Mesenchymal stem cell (in vitro differentiated cells and primary cell): ENCODE results near the gene ATG4B.
A peak's percentile ranks its signal among the peaks of the same experiment; 100 is the strongest.

ENCODE experiments used
- DNase-seq: peaks from one replicate; pipeline ENCODE4 v3.0.0-alpha.2; 2013
- H2AFZ ChIP-seq: one replicate; pipeline ENCODE4 v1.6.1; 2013; ENCODE audit warnings: low read depth, mild to moderate bottlenecking, control low read depth, inconsistent platforms, low read length, moderate library complexity
- H2AK5ac ChIP-seq: 2 replicates; pipeline ENCODE4 v1.6.1; 2013; ENCODE audit warnings: low read length, moderate library complexity, mild to moderate bottlenecking, inconsistent platforms; ENCODE audit not compliant: severe bottlenecking
- H2BK120ac ChIP-seq: one replicate; pipeline ENCODE4 v1.6.1; 2013; ENCODE audit warnings: low read depth, mild to moderate bottlenecking, inconsistent platforms, low read length, moderate library complexity
- H2BK12ac ChIP-seq, 2 experiments: one replicate each; pipeline ENCODE4 v1.6.1; 2013; ENCODE audit warnings: inconsistent platforms in 2 of 2, low read length in 2 of 2, mild to moderate bottlenecking in 2 of 2, moderate library complexity in 2 of 2, control low read depth in 1 of 2
- H2BK15ac ChIP-seq: one replicate; pipeline ENCODE4 v1.6.1; 2013; ENCODE audit warnings: mild to moderate bottlenecking, low read depth, inconsistent platforms; ENCODE audit not compliant: poor library complexity, severe bottlenecking
- H2BK5ac ChIP-seq: 2 replicates; pipeline ENCODE4 v1.6.1; 2013; ENCODE audit warnings: low read depth, mild to moderate bottlenecking, low read length, control low read depth, inconsistent platforms; ENCODE audit not compliant: poor library complexity, severe bottlenecking
- H3K14ac ChIP-seq, 2 experiments: one replicate each; pipeline ENCODE4 v1.6.1; 2013; ENCODE audit warnings: inconsistent platforms in 2 of 2, low read length in 2 of 2, control low read depth in 1 of 2, mild to moderate bottlenecking in 1 of 2, moderate library complexity in 1 of 2
- H3K18ac ChIP-seq, 2 experiments: one replicate each; pipeline ENCODE4 v1.6.1; 2013; ENCODE audit warnings: inconsistent platforms in 2 of 2, low read length in 2 of 2, control low read depth in 1 of 2, low read depth in 1 of 2, mild to moderate bottlenecking in 1 of 2
- H3K23ac ChIP-seq, 2 experiments: one replicate each; pipeline ENCODE4 v1.6.1; 2013; ENCODE audit warnings: inconsistent platforms in 2 of 2, low read length in 2 of 2, mild to moderate bottlenecking in 2 of 2, moderate library complexity in 2 of 2, control low read depth in 1 of 2
- H3K27ac ChIP-seq: 2 replicates; pipeline ENCODE4 v1.5.1; 2013; ENCODE audit warnings: mild to moderate bottlenecking, moderate library complexity, low read length, control low read depth, inconsistent platforms; ENCODE audit not compliant: poor library complexity, severe bottlenecking
- H3K27me3 ChIP-seq, 2 experiments: 2 replicates each; pipeline versions ENCODE4 v1.6.1 to v1.7.0; 2013; ENCODE audit warnings: low read length in 2 of 2, mild to moderate bottlenecking in 2 of 2, moderate library complexity in 2 of 2, control low read depth in 1 of 2, inconsistent platforms in 1 of 2; ENCODE audit not compliant: control insufficient read depth in 1 of 2, insufficient read depth in 1 of 2
- H3K36me3 ChIP-seq, 2 experiments: 2 replicates each; pipeline versions ENCODE4 v1.6.1 to v1.7.0; 2013; ENCODE audit warnings: low read length in 2 of 2, control low read depth in 1 of 2, inconsistent platforms in 1 of 2, low read depth in 1 of 2, mild to moderate bottlenecking in 1 of 2; ENCODE audit not compliant: insufficient read depth in 2 of 2, control insufficient read depth in 1 of 2
- H3K4ac ChIP-seq, 2 experiments: one replicate each; pipeline ENCODE4 v1.6.1; 2013; ENCODE audit warnings: inconsistent platforms in 2 of 2, low read length in 2 of 2, mild to moderate bottlenecking in 2 of 2, moderate library complexity in 2 of 2, control low read depth in 1 of 2, low read depth in 1 of 2
- H3K4me1 ChIP-seq: 2 replicates; pipeline ENCODE4 v1.6.1; 2013; ENCODE audit warnings: low read depth, low read length, control low read depth; ENCODE audit not compliant: control insufficient read depth, insufficient read depth
- H3K4me2 ChIP-seq: 2 replicates; pipeline ENCODE4 v1.6.1; 2013; ENCODE audit warnings: low read length, mild to moderate bottlenecking, inconsistent platforms; ENCODE audit not compliant: poor library complexity, severe bottlenecking
- H3K4me3 ChIP-seq, 2 experiments: 2 replicates each; pipeline versions ENCODE4 v1.5.1 to v1.7.0; 2013; ENCODE audit warnings: low read length in 2 of 2, mild to moderate bottlenecking in 2 of 2, control low read depth in 1 of 2, low read depth in 1 of 2; ENCODE audit not compliant: insufficient read depth in 1 of 2
- H3K79me1 ChIP-seq: replicated peaks from 2 replicates; pipeline ENCODE4 v1.6.1; 2013; ENCODE audit warnings: mild to moderate bottlenecking, control low read depth, low read length, inconsistent platforms; ENCODE audit not compliant: poor library complexity, severe bottlenecking
- H3K9ac ChIP-seq: 2 replicates; pipeline ENCODE4 v1.7.0; 2013; ENCODE audit warnings: mild to moderate bottlenecking, low read length, moderate library complexity
- H3K9me3 ChIP-seq: 2 replicates; pipeline ENCODE4 v1.7.0; 2013; ENCODE audit warnings: mild to moderate bottlenecking, low read length; ENCODE audit not compliant: control insufficient read depth
- H4K8ac ChIP-seq: one replicate; pipeline ENCODE4 v1.6.1; 2013; ENCODE audit warnings: inconsistent platforms, mild to moderate bottlenecking, low read length, moderate library complexity
- H4K91ac ChIP-seq: one replicate; pipeline ENCODE4 v1.6.1; 2013; ENCODE audit warnings: mild to moderate bottlenecking, low read length, inconsistent platforms
- WGBS: methylation state at CpG from one replicate; pipeline ENCODE4 v1.1.7; 2013; ENCODE audit warnings: mixed read lengths; 5-methylcytosine and 5-hydroxymethylcytosine counted together

The ATG4B gene

GRCh38 chr2:241701149-241701398 lies 63.6 kb downstream of the ATG4B start:
- no peak overlapping the region for H4K91ac ChIP-seq
- no peak overlapping the region for H2BK12ac ChIP-seq
- H3K4me2 ChIP-seq, result peak overlapping the region; percentile 99
- H3K4me1 ChIP-seq, result peaks cover 14% of the 10 kb centered on the region
- no peak overlapping the region for H2AFZ ChIP-seq
- H3K18ac ChIP-seq, result peak overlapping the region; percentile 94 to 97
- peak overlapping the region; percentile 84 to 87 for H3K4me3 ChIP-seq
- peaks cover 22% of the 10 kb centered on the region for H3K79me1 ChIP-seq
- H2BK5ac ChIP-seq, result no peak overlapping the region
- H2BK120ac ChIP-seq, result no peak overlapping the region
- H2AK5ac ChIP-seq, result no peak overlapping the region
- H3K9me3 ChIP-seq, result no peaks in the 10 kb centered on the region
- 3% methylated on average over 17 of the region's 17 CpGs for WGBS
- no peak overlapping the region for H3K4ac ChIP-seq
- H3K14ac ChIP-seq, result no peak overlapping the region
- peaks cover 12 to 13% of the 10 kb centered on the region in 2 experiments for H3K36me3 ChIP-seq
- peak overlapping the region; percentile 66 for H4K8ac ChIP-seq
- peak overlapping the region; percentile 17 for H3K27ac ChIP-seq
- H3K27me3 ChIP-seq, result no peaks in the 10 kb centered on the region
- peak; percentile 84 for DNase-seq
- H2BK15ac ChIP-seq, result no peak overlapping the region
- no peak overlapping the region for H3K23ac ChIP-seq
- H3K9ac ChIP-seq, result peak overlapping the region; percentile 89

- Histone ChIP-seq H3K36me3 (peaks cover 17% of the 10 kb centered on the region in 2 experiments), H3K27me3 (no peaks in the 10 kb centered on the region), H3K9ac (peak within 1 kb of the TSS; percentile 89), H2AFZ (peak within 1 kb of the TSS; percentile 89), H4K8ac (peak within 1 kb of the TSS; percentile 82), H3K23ac (no peak within 1 kb of the TSS), H2BK5ac (peak within 1 kb of the TSS; percentile 95), H3K14ac (peak within 1 kb of the TSS; percentile 86 to 91), H3K9me3 (peaks cover 2% of the 10 kb centered on the region), H2BK12ac (peak within 1 kb of the TSS; percentile 28 to 52), H3K27ac (peak within 1 kb of the TSS; percentile 43), H3K4ac (peak within 1 kb of the TSS; percentile 81 to 87), H3K79me1 (peaks cover 23% of the 10 kb centered on the region), H3K4me3 (peak within 1 kb of the TSS; percentile 87 to 94), H2AK5ac (peak within 1 kb of the TSS; percentile 54), H2BK15ac (peak within 1 kb of the TSS; percentile 89), H3K4me1 (peaks cover 14% of the 10 kb centered on the region), H3K4me2 (peak within 1 kb of the TSS; percentile 99), H3K18ac (peak within 1 kb of the TSS; percentile 94 to 97), H2BK120ac (peak within 1 kb of the TSS; percentile 92), H4K91ac (peak within 1 kb of the TSS; percentile 77)
- under 1% methylated on average over 33 of the region's 96 CpGs for WGBS
- DNase-seq, result peak; percentile 90
These were observed 64.1 kb downstream of the ATG4B start, which contains the start of gene ING5 for GRCh38 chr2:241701399-241702154. ING5 (plus strand) TSS chr2:241702039; CDS start chr2:241702066, 27 bp downstream.

- peaks cover 4% of the 10 kb centered on the region for H3K9me3 ChIP-seq
- peak overlapping the region; percentile 92 for H2BK120ac ChIP-seq
- DNase-seq, result peak; percentile 76
- H3K4me2 ChIP-seq, result peak overlapping the region; percentile 99
- H2BK5ac ChIP-seq, result peak overlapping the region; percentile 94
- no peak overlapping the region for H2AK5ac ChIP-seq
- H3K79me1 ChIP-seq, result peaks cover 25% of the 10 kb centered on the region
- H4K8ac ChIP-seq, result peak overlapping the region; percentile 82
- peak overlapping the region; percentile 70 to 84 for H3K18ac ChIP-seq
- H2BK12ac ChIP-seq, result peak overlapping the region in 1 of 2 experiments; percentile 18
- 2% methylated on average over 56 of the region's 98 CpGs for WGBS
- H3K27ac ChIP-seq, result no peak overlapping the region
- peak overlapping the region; percentile 83 for H2BK15ac ChIP-seq
- peak overlapping the region; percentile 80 to 81 for H3K4ac ChIP-seq
- peak overlapping the region; percentile 86 to 87 for H3K14ac ChIP-seq
- peak overlapping the region; percentile 85 for H3K9ac ChIP-seq
- H2AFZ ChIP-seq, result peak overlapping the region; percentile 53
- H3K23ac ChIP-seq, result no peak overlapping the region
- H4K91ac ChIP-seq, result peak overlapping the region; percentile 75
- peaks cover 14% of the 10 kb centered on the region for H3K4me1 ChIP-seq
- H3K27me3 ChIP-seq, result no peaks in the 10 kb centered on the region
- peaks cover 24% of the 10 kb centered on the region in 2 experiments for H3K36me3 ChIP-seq
- peak overlapping the region; percentile 87 to 94 for H3K4me3 ChIP-seq
These were observed 64.9 kb downstream of the ATG4B start for GRCh38 chr2:241702155-241703031.
